GM13976 (cell line): ENCODE results near the gene SMIM41.
A peak's percentile ranks its signal among the peaks of the same experiment; 100 is the strongest.

Experiments
- DNase-seq: peaks from one replicate; pipeline ENCODE4 v3.0.0; 2012; ENCODE audit warnings: low spot score
- in situ Hi-C: fragments of 300-500 bp; cut with MboI; formaldehyde crosslinking; loops from one replicate; pipeline ENCODE4 v1.12.0; 2022; ENCODE audit warnings: low sequenced_read_pairs, mixed read lengths, inconsistent platforms; ENCODE audit not compliant: unreplicated experiment
- TF ChIP-seq, protein P1 (sequence below): IDR thresholded peaks from 2 replicates; pipeline ENCODE4 v1.5.1; 2012; ENCODE audit warnings: borderline replicate concordance, mild to moderate bottlenecking; ENCODE audit not compliant: insufficient read depth; ENCODE audit errors: extremely low read depth, missing control alignments, control extremely low read depth

SMIM41 gene

DNA sequence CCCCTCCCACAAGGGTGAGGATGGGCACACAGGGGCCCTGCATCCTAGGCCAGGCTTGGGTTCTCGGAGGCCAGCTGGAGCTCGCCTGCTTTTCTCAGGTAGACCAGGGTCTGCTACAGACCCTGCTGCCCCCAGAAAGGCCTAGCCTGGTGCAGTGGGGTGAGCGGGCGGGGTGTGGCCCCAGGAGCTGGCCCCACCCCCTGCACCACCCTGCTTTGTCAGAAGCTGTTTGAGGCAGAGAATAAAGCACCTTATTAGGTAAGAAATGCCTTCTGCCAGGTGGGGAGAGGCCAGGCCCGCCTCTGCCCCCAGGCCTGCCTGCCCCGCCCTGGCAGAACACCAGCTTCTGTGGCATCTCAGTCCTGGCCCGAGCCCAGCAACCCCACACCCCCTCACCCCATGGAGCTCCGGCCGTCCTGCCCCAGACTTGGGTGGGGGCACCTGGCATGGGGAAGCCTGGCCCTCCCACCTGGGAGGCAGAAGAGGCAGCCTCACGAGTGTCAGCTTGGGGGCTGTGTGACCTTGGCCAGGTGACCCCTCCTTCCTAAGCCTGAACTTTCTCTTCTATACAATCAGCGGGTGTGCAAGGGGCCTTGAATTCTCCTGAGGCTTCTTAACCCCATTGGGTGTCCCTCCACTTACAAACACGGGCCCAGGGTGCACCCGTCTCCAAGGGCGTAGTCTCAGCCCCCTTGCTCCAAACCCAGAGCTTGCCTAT, 69.1 kb downstream of the SMIM41 start:
- DNase-seq = no peak
- TF ChIP-seq, protein P1, sequence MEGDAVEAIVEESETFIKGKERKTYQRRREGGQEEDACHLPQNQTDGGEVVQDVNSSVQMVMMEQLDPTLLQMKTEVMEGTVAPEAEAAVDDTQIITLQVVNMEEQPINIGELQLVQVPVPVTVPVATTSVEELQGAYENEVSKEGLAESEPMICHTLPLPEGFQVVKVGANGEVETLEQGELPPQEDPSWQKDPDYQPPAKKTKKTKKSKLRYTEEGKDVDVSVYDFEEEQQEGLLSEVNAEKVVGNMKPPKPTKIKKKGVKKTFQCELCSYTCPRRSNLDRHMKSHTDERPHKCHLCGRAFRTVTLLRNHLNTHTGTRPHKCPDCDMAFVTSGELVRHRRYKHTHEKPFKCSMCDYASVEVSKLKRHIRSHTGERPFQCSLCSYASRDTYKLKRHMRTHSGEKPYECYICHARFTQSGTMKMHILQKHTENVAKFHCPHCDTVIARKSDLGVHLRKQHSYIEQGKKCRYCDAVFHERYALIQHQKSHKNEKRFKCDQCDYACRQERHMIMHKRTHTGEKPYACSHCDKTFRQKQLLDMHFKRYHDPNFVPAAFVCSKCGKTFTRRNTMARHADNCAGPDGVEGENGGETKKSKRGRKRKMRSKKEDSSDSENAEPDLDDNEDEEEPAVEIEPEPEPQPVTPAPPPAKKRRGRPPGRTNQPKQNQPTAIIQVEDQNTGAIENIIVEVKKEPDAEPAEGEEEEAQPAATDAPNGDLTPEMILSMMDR = no peak
- in situ Hi-C loops = no loop called here

- TF ChIP-seq, protein P1 = no peak
- no peak for DNase-seq
- in situ Hi-C loops = no loop called here
Observed at GRCh38 chr12:52149182-52149641, 69.7 kb downstream of the SMIM41 start.

DNA sequence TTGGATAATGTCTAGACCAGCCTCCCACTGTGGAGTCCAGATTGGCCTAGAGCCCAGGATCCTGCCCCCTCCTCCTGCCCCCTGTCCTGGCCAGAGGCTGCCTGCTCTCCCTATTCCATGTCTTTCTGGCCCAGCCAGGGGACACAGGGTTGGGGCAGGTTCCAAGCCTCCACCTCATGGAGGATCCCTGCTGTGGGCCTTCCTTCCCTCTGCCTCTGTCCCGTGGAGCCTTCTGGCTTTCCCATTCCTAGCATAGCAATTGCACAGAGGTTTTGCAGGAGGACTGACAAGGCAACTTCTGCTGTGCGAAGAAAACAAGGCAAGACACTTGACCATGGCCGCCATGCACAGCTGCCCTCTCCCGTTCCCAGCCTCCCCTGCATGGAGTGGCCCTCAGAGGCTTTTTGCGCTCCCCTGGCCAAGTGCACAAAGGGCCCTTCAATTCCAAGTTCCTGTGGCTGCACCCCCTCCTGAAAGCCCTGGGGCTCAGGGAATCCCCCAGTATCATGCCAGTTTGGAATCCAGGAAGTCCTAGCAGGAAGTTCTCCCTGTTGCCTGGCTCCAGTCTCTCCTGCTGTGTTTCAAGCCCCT, 70.2 kb downstream of the SMIM41 start:
- no peak for DNase-seq
- TF ChIP-seq, protein P1 = no peak
- in situ Hi-C loops = no loop called here

DNA sequence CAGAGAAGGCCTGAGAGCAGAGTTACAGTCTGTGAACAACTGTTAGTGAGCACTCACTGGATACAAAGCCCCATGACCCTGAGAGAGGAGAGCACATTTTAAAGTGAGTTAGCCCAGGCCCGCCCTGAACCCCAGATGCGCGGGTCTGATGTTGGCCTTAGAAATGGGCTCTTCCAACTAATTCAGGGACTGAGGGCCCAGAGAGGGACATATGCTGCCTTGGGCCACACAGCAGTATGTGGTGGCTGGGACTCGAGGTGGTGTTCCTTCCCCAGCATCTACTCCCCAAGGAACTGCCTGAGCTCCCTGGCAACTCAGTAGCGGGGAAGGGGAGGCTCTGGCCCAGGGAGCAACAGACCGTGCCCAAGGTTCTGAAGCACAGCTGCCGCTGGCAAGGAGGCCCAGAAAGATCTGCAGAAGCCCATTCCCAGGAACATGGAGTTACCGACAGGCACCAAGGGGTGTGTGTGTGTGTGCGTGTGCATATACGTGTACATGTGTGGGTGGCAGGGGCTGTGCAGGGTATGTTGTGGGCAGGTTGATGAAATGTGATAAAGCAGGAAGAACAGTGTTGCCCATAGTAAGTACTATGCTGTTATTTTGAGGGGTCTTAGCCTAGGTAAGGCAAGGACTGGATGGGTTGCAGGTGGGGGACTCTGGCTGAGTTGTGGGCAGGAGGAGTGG, 71.8 kb downstream of the SMIM41 start:
- TF ChIP-seq, protein P1 = no peak
- in situ Hi-C loops = no loop called here

DNA sequence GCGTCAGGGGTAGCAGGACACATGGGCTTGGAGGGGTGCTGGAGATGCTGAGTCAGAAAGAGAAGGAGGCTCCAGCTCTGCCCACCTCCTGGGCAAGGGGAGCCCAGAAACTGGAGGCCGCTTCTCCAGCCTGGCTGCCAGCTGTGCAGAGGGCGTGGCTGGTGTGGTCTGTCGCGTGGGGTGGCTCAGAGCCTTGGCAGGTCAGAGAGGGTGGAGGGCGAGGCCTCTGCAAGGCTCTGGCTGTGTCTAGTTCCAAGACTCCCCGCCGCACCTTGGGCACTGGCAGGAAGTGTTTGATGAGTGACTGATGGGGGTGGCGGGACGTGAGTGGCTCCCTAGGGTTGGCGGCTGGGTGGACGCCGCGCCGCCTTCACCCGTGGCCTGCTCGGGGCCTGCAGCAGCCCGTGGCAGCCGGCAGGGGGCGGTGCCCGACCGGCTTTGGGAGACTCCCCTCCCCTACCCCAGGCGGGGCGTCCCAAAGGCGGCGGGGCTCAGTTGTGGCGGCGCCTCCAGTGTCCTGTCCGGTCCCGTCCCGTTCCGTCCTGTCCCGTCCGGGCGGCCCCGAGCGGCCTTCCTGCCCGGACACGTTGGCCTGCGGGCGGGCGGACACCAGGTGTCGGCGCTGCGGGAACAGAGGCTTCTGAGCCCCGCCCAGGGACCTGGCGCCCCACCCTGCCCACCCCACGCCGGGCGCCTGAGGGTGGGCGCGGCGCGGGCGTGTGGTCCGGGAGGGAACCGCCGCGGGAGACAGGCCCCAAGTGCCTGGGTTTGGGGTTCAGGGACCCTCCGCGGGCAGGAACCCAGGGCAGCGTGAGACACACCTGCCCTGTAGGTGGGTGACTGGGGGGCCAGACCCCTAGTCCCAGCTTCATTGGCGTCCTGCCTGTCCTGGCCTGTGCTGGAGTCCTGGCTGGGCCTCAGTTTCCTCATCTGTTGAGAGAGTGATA, 72.6 kb downstream of the SMIM41 start:
- DNase-seq = peak; percentile 86
- TF ChIP-seq, protein P1 = peak; percentile 68
- in situ Hi-C loops = no loop called here

More for the DNA sequence above, 71.8 kb downstream of the SMIM41 start:
- no peak for DNase-seq

DNA sequence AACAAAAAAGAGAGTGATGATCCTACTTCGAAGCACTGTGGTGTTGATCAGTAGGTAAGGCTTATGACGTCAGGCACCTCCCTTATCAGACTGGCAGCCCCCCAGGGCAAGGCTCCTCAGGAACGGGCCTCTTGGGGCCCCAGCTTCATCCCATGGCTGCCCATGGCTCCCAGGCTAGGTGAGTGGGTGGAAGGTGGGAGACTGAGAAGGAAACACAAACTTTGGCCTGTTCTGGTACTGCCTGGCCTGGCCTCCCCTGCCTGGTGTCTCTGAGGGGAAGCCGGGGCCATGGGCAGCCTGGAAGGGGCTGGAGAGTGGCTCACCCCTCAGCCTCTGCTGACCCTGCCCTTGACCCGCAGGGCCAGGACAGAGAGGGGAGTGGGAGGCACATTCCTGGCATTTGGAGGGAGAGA, 73.4 kb downstream of the SMIM41 start:
- TF ChIP-seq, protein P1 = no peak
- in situ Hi-C loops = no loop called here
- DNase-seq = no peak
